GM12878 (cell line): ENCODE measurements around the gene OR10R2. TPM values are rescaled to one million over a fixed set of nuclear protein-coding genes. Genes with fewer than 3 reads are reported as not detected.

Experiments used
- ATAC-seq: fragments of 200-7000 bp; cut with Tn5 transposase; 3 replicates; pipeline ENCODE4 v1.9.1; 2020; ENCODE audit warnings: mild to moderate bottlenecking, moderate library complexity
- BruUV-seq: library from RNA; stranded (reverse); fragments of 400-500 nt; replicated peaks from 2 replicates; lab custom pipeline; 2021; lab: Mats Ljungman, UMichigan
- CTCF ChIA-PET: fragments of 300-600 bp; sonication (Branson Sonifier 250); formaldehyde crosslinking; extraction: SDS; loops from one replicate; lab custom pipeline; 2021; ENCODE audit warnings: inconsistent platforms; lab: Yijun Ruan, JAX
- POLR2A ChIA-PET: fragments of 350-600 bp; formaldehyde crosslinking; extraction: SDS; loops from one replicate; lab custom pipeline; 2021; ENCODE audit warnings: inconsistent platforms; lab: Charles Lee
- RAD21 ChIA-PET: fragments of 300-600 bp; sonication (Branson Sonifier 250); formaldehyde crosslinking; loops from one replicate; lab custom pipeline; 2023; ENCODE audit warnings: antibody characterized with exemption; ENCODE audit not compliant: unreplicated experiment; lab: Charles Lee
- SMC1A ChIA-PET: fragments of 300-600 bp; sonication (Branson Sonifier 250); formaldehyde crosslinking; loops from one replicate; lab custom pipeline; 2023; ENCODE audit not compliant: unreplicated experiment, uncharacterized antibody; lab: Charles Lee
- DNase-seq: peaks from one replicate; pipeline ENCODE4 v3.0.0-alpha.2; 2011; ENCODE audit warnings: low read depth, low spot score
- FAIRE-seq: peaks from 3 replicates; lab custom pipeline; 2011; peaks lifted over from hg19 to GRCh38; lab: Jason Lieb, UNC
- H2AFZ ChIP-seq: 2 replicates; pipeline ENCODE4 v1.6.0; 2011; ENCODE audit warnings: low read depth, low read length, control low read depth; ENCODE audit not compliant: control insufficient read depth
- H3K27ac ChIP-seq: 2 replicates; pipeline ENCODE4 v1.5.1; 2011; ENCODE audit warnings: control low read depth; ENCODE audit not compliant: control insufficient read depth, insufficient read depth
- H3K27me3 ChIP-seq, 2 experiments: replicated peaks in 1 of 2; 2 replicates each; pipeline versions ENCODE4 v1.6.0 to v1.6.1; 2011; ENCODE audit warnings: low read length in 1 of 2; ENCODE audit not compliant: control insufficient read depth in 2 of 2, insufficient read depth in 2 of 2
- H3K36me3 ChIP-seq, 2 experiments: 2 replicates each; pipeline ENCODE4 v1.5.1; 2011; ENCODE audit warnings: low read length in 1 of 2; ENCODE audit not compliant: control insufficient read depth in 2 of 2, insufficient read depth in 2 of 2
- H3K4me1 ChIP-seq: 2 replicates; pipeline ENCODE4 v1.6.1; 2011; ENCODE audit warnings: mild to moderate bottlenecking, low read length, moderate library complexity, mixed read lengths; ENCODE audit not compliant: control insufficient read depth, insufficient read depth
- H3K4me2 ChIP-seq: 2 replicates; pipeline ENCODE4 v1.6.0; 2011; ENCODE audit warnings: control low read depth; ENCODE audit not compliant: control insufficient read depth, insufficient read depth
- H3K4me3 ChIP-seq: fragments of 200-600 bp; sonication (generic); 2 replicates; pipeline ENCODE4 v1.5.1; 2016
- H3K79me2 ChIP-seq: 2 replicates; pipeline ENCODE4 v1.6.0; 2011; ENCODE audit warnings: low read length; ENCODE audit not compliant: control insufficient read depth, insufficient read depth
- H3K9ac ChIP-seq: 2 replicates; pipeline ENCODE4 v1.8.0; 2011; ENCODE audit warnings: low read length, control low read depth, mixed read lengths; ENCODE audit not compliant: control insufficient read depth, insufficient read depth
- H3K9me3 ChIP-seq: replicated peaks from 3 replicates; pipeline ENCODE4 v1.5.1; 2011; ENCODE audit warnings: mild to moderate bottlenecking, low read length; ENCODE audit not compliant: control insufficient read depth, insufficient read depth
- H4K20me1 ChIP-seq: 2 replicates; pipeline ENCODE4 v1.6.0; 2011; ENCODE audit not compliant: control insufficient read depth, insufficient read depth
- FOXM1 ChIP-seq: IDR thresholded peaks from 2 replicates; pipeline ENCODE4 v1.6.1; 2012; ENCODE audit warnings: low read depth, mild to moderate bottlenecking, inconsistent platforms, low read length, moderate library complexity
- RAD51 ChIP-seq: fragments of 450-650 bp; IDR thresholded peaks from 2 replicates; pipeline ENCODE4 v1.6.1; 2016; ENCODE audit warnings: moderate library complexity, mild to moderate bottlenecking, inconsistent platforms
- ZNF207 ChIP-seq: fragments of 450-650 bp; IDR thresholded peaks from 2 replicates; pipeline ENCODE4 v1.6.1; 2014; ENCODE audit warnings: antibody characterized with exemption, mild to moderate bottlenecking, borderline replicate concordance
- WGBS: methylation state at CpG from one replicate; pipeline ENCODE4 v1.1.6; 2016; ENCODE audit warnings: low lambda C conversion rate; ENCODE audit not compliant: insufficient replicate concordance, insufficient coverage; ENCODE audit errors: missing lambda C conversion rate; 5-methylcytosine and 5-hydroxymethylcytosine counted together
- in situ Hi-C: fragments of 300-500 bp; cut with MboI; formaldehyde crosslinking; loops from 9 replicates; pipeline ENCODE4 v1.14.3; 2018; ENCODE audit warnings: mixed read lengths
- intact Hi-C: fragments of 100-400 bp; cut with micrococcal nuclease; formaldehyde crosslinking; loops from one replicate; pipeline ENCODE4 v1.14.2; 2022; ENCODE audit not compliant: unreplicated experiment
- polyA plus RNA-seq, 11 experiments: library from polyadenylated mRNA; depleted of rRNA in 4 of 11; unstranded in 6 of 11; stranded (reverse) in 5 of 11; fragments of >200 nt; fragmentation: Nextera tagmentation in 4 of 11; fragmentation: Illumina TruSeq in 1 of 11; extraction: Ambion mirVana in 4 of 11; extraction: Trizol in 1 of 11; gene quantifications; 1 replicate in 1 of 11; 2 replicates in 10 of 11; pipeline versions ENCODE4 v1.2.1 to v1.2.3, GENCODE V29; 2011 to 2016; ENCODE audit warnings: inconsistent platforms in 2 of 11, missing spikeins in 2 of 11, low read depth in 1 of 11
- total RNA-seq, 4 experiments: library from RNA; depleted of rRNA in 3 of 4; stranded (reverse); fragments of >200 nt in 3 of 4; fragmentation: Illumina TruSeq in 1 of 4; extraction: Trizol in 1 of 4; gene quantifications; 2 replicates each; pipeline versions ENCODE4 v1.2.1 to v1.2.3, GENCODE V29; 2013 to 2021
- TF ChIP-seq, protein P1 (sequence below): IDR thresholded peaks from 2 replicates; pipeline ENCODE4 v1.6.1; 2012; ENCODE audit warnings: low read depth, low read length, improper control_type of control experiment
- TF ChIP-seq, protein P2 (sequence below): fragments of 450-650 bp; IDR thresholded peaks from 2 replicates; pipeline ENCODE4 v1.6.1; 2017; ENCODE audit warnings: low read depth, mild to moderate bottlenecking, moderate library complexity
- TF ChIP-seq, protein P3 (sequence below): fragments of 450-650 bp; IDR thresholded peaks from 2 replicates; pipeline ENCODE4 v1.6.1; 2018; ENCODE audit warnings: borderline replicate concordance, mild to moderate bottlenecking; ENCODE audit not compliant: partially characterized antibody

Gene OR10R2
- total and polyA plus RNA-seq, 10 of the 15 experiments (the other 5 are each of a cell fraction or from before 2014, with no cell fraction given): not detected

DNA sequence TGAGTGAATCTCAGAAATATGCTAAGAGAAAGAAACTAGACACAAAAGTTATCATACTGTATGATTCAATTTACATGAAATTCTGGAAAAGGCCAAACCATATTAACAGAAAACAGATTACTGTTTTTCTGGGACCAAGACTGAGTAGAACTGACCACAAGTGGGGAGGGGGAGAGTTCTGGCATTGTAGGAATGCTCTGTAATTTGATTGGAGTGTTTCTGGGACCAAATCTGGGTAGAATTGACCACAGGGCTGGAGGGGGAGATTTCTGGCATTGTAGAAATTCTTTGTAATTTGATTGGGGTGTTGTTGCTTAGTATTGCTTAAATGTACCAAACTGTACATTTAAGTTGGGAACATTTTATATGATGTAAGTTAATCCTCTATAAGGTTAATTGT lies 13.8 kb upstream of the OR10R2 start (continued):
- TF ChIP-seq ZNF207 (no peak), RAD51 (no peak)
- TF ChIP-seq, all 136 proteins: peak for 0

DNA sequence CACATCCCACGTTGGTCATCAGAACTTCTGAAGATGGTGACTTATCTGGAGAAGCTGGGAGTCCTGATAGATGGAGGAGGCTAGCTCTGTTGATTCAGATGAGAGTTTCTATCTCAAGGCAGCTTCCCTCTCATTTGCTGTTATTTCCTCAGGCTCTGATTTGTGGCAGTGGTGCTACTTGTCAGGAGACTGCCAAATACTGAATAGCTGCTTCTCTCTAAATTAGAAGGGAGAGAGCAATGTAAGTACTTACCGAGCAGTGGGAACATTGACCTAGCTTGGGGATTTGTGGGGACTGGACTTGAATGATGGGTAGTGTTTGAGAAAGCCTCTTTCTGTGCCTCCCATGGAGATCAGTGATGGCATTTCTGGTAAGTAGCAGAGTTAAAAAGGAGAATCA lies 10.5 kb upstream of the OR10R2 start, which contains the start of gene OR10K1:
Gene OR10K1, plus strand, starts transcription at position 301 of the 400 bp plus-strand sequence. CDS start 3,728 bp downstream, outside the sequence.
- Histone ChIP-seq H3K27ac (no peak within 1 kb of the TSS), H3K4me2 (no peak within 1 kb of the TSS), H3K4me3 (no peak within 1 kb of the TSS)
- POLR2A ChIA-PET: no interaction called here
- TF ChIP-seq FOXM1: no peak
- TF ChIP-seq, protein P1, sequence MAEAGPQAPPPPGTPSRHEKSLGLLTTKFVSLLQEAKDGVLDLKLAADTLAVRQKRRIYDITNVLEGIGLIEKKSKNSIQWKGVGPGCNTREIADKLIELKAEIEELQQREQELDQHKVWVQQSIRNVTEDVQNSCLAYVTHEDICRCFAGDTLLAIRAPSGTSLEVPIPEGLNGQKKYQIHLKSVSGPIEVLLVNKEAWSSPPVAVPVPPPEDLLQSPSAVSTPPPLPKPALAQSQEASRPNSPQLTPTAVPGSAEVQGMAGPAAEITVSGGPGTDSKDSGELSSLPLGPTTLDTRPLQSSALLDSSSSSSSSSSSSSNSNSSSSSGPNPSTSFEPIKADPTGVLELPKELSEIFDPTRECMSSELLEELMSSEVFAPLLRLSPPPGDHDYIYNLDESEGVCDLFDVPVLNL: no peak
- TF ChIP-seq, protein P2, sequence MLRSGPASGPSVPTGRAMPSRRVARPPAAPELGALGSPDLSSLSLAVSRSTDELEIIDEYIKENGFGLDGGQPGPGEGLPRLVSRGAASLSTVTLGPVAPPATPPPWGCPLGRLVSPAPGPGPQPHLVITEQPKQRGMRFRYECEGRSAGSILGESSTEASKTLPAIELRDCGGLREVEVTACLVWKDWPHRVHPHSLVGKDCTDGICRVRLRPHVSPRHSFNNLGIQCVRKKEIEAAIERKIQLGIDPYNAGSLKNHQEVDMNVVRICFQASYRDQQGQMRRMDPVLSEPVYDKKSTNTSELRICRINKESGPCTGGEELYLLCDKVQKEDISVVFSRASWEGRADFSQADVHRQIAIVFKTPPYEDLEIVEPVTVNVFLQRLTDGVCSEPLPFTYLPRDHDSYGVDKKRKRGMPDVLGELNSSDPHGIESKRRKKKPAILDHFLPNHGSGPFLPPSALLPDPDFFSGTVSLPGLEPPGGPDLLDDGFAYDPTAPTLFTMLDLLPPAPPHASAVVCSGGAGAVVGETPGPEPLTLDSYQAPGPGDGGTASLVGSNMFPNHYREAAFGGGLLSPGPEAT: no peak
- TF ChIP-seq, protein P3, sequence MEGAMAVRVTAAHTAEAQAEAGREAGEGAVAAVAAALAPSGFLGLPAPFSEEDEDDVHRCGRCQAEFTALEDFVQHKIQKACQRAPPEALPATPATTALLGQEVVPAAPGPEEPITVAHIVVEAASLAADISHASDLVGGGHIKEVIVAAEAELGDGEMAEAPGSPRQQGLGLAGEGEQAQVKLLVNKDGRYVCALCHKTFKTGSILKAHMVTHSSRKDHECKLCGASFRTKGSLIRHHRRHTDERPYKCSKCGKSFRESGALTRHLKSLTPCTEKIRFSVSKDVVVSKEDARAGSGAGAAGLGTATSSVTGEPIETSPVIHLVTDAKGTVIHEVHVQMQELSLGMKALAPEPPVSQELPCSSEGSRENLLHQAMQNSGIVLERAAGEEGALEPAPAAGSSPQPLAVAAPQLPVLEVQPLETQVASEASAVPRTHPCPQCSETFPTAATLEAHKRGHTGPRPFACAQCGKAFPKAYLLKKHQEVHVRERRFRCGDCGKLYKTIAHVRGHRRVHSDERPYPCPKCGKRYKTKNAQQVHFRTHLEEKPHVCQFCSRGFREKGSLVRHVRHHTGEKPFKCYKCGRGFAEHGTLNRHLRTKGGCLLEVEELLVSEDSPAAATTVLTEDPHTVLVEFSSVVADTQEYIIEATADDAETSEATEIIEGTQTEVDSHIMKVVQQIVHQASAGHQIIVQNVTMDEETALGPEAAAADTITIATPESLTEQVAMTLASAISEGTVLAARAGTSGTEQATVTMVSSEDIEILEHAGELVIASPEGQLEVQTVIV: no peak
- TF ChIP-seq, all 136 proteins: peak for 0
- Histone ChIP-seq H3K9me3 (no peaks in the 10 kb centered on the region), H4K20me1 (no peaks in the 10 kb centered on the region), H3K36me3 (no peaks in the 10 kb centered on the region), H3K79me2 (no peaks in the 10 kb centered on the region), H3K9ac (no peak within 1 kb of the TSS), H3K27me3 (no peaks in the 10 kb centered on the region), H2AFZ (no peak within 1 kb of the TSS), H3K4me1 (no peaks in the 10 kb centered on the region)
- intact Hi-C loops (no loop called here), in situ Hi-C loops (no loop called here)
- ChIA-PET CTCF (no interaction called here), RAD21 (no interaction called here), SMC1A (interaction anchor here (0.9 kb wide), 1 partner anchor 280 kb away, joined by 3 read pairs; no protein-coding TSS in a partner anchor)
- no peak for FAIRE-seq
- WGBS: 29% methylated on average over 2 of the region's 2 CpGs
- no TSS peak for BruUV-seq
- DNase-seq: no peak
- no peak for ATAC-seq
